GM12875 (cell line): ENCODE results near the gene PRKN.

Experiments
- H3K4me3 ChIP-seq: one replicate; pipeline ENCODE4 v1.5.1; 2011; ENCODE audit warnings: low read depth, low read length, control low read depth
- CTCF ChIP-seq: IDR thresholded peaks from 2 replicates; pipeline ENCODE4 v1.5.1; 2011; ENCODE audit warnings: low read depth, mild to moderate bottlenecking, control low read depth, inconsistent platforms, low read length, moderate library complexity, borderline replicate concordance; ENCODE audit not compliant: insufficient read depth

The PRKN gene

DNA sequence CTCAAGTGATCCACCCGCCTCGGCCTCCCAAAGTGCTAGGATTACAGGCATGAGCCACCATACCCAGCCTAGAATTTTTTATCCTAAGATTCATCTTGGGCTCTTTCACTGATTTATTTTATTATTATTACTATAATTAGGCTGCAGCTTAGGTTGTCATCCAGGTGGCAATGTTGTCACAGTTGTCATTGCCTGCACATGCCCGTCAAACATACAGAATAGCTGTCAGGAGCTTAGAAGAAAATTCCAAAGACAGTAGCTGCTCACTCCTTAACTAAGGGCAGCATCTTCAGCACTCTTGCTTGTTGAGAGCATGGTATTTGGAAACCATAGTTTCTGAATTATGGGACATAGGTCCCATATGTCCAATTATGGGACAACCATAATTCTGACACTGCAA, 1118.8 kb downstream of the PRKN start:
- H3K4me3 ChIP-seq = no peak overlapping the region
- TF ChIP-seq CTCF = no peak

GRCh38 chr6:161607696-161608297, 1119.8 kb downstream of the PRKN start:
- no peak for TF ChIP-seq CTCF
- H3K4me3 ChIP-seq = no peak overlapping the region

- H3K4me3 ChIP-seq = no peak overlapping the region
- TF ChIP-seq CTCF = no peak
These were observed 1125.2 kb downstream of the PRKN start for GRCh38 chr6:161602359-161602758.

DNA sequence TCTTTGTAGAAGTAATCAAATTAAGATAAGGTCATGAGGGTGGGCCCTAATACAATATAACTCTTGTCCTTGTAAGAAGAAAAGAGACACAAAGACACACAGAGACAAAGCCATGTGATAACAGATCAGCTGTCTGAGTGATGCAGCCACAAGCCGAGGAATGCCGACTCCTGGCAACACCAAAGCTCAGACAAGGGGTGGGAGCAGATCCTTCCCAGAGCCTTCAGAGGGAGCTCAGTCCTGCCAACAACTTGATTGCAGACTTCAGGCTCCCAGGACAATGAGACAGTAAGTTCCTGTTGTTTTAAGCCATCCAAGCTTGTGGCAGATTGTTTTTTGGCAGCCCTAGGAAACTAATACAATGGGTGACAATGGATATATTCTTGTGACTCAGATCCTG, 1128.7 kb downstream of the PRKN start:
- H3K4me3 ChIP-seq = no peak overlapping the region
- no peak for TF ChIP-seq CTCF

DNA sequence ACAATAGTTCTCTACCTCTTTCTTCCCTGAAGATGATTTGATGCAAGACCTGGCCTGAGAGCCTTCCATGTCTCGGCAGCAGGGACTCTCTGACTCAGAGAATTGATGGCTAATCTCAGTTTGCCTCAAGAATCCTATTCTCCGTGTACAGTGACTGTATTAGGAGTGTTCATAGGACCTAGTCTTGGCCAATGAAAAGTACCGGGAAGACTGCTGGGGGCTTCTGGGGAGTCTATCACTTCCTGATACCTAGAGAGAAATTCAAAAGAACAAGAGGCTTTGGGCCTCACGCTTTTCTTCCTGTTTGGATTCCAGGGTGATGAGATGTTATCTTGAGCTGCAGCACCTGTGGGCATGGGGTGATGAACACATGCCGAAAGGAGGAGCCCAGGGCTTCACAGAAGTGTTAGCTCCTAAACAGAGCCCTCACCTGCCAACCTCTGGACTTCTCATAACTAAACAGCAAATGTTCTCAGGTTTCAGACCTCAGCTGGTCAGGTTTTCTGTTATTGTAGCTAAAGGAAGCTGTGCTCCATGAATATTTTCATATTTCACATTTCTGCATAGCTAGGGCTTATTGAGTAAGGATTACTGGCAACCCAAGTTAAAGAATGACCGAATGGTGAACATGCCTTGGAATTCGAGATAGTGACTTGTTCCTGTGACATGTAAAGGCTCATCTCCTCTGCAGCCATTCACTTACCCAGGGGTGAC, 1130.6 kb downstream of the PRKN start:
- H3K4me3 ChIP-seq = no peak overlapping the region
- no peak for TF ChIP-seq CTCF

GRCh38 chr6:161594412-161594811, 1133.2 kb downstream of the PRKN start:
- no peak for TF ChIP-seq CTCF
- no peak overlapping the region for H3K4me3 ChIP-seq
